ENCODE measurements around the gene THUMPD3.

- TF ChIP-seq CTCF (IDR thresholded peaks at IDR 0.05; ENCODE audit: insufficient read depth, low read depth, low read length) (no peak), EZH2 (IDR thresholded peaks at IDR 0.05; ENCODE audit: insufficient read depth, low read length) (no peak)
Observed at GRCh38 chr3:9430733-9431132, 67.9 kb downstream of the THUMPD3 start.

Data from astrocyte (in vitro differentiated cells and primary cell).